Panc1 (cell line): ENCODE results near the gene API5. TPM values are rescaled to one million over a fixed set of nuclear protein-coding genes. Genes with fewer than 3 reads are reported as not detected.
"Not testable (repeated sequence)": the region's sequence is repeated elsewhere in the genome, so short reads cannot be mapped to it uniquely, and the experiment has no call there.

Experiments
- ATAC-seq: fragments of 200-7000 bp; cut with Tn5 transposase; 2 replicates; pipeline ENCODE4 v1.9.1; 2020; ENCODE audit warnings: mild to moderate bottlenecking, moderate library complexity
- BruUV-seq: library from RNA; stranded (reverse); fragments of 400-500 nt; replicated peaks from 2 replicates; lab custom pipeline; 2021; lab: Mats Ljungman, UMichigan
- CTCF ChIA-PET: fragments of 300-600 bp; sonication (Branson Sonifier 250); formaldehyde crosslinking; loops from one replicate; lab custom pipeline; 2022; ENCODE audit warnings: antibody characterized with exemption; lab: Charles Lee
- POLR2A ChIA-PET: fragments of 300-600 bp; sonication (Branson Sonifier 250); formaldehyde crosslinking; loops from one replicate; lab custom pipeline; 2022; ENCODE audit warnings: antibody characterized with exemption; lab: Charles Lee
- DNase-seq: peaks from one replicate; pipeline ENCODE4 v3.0.0-alpha.2; 2010; ENCODE audit warnings: low read depth, low spot score
- H3K27ac ChIP-seq: 2 replicates; pipeline ENCODE4 v1.5.1; 2011; ENCODE audit warnings: mild to moderate bottlenecking, low read length, inconsistent platforms
- H3K27me3 ChIP-seq: fragments of 200-500 bp; sonication (Bioruptor generic); 2 replicates; pipeline ENCODE4 v1.6.0; 2014; ENCODE audit warnings: low read length, inconsistent platforms; ENCODE audit not compliant: control insufficient read depth, insufficient read depth
- H3K36me3 ChIP-seq: fragments of 200-500 bp; sonication (Bioruptor generic); 2 replicates; pipeline ENCODE4 v1.5.1; 2014; ENCODE audit warnings: inconsistent platforms, mild to moderate bottlenecking, low read length, moderate library complexity; ENCODE audit not compliant: control insufficient read depth, insufficient read depth
- H3K4me1 ChIP-seq: 2 replicates; pipeline ENCODE4 v1.5.1; 2011; ENCODE audit warnings: inconsistent platforms, mild to moderate bottlenecking, low read length, moderate library complexity; ENCODE audit not compliant: control insufficient read depth, insufficient read depth
- H3K4me3 ChIP-seq, 2 experiments: 2 replicates each; pipeline ENCODE4 v1.5.1; 2011 to 2012; ENCODE audit warnings: low read depth in 2 of 2, low read length in 2 of 2, mild to moderate bottlenecking in 2 of 2, inconsistent platforms in 1 of 2, moderate library complexity in 1 of 2
- H3K9me3 ChIP-seq: fragments of 200-500 bp; sonication (Bioruptor generic); 2 replicates; pipeline ENCODE4 v1.5.1; 2014; ENCODE audit warnings: low read depth, mild to moderate bottlenecking, inconsistent platforms, low read length, moderate library complexity; ENCODE audit not compliant: control insufficient read depth, insufficient read depth
- CTCF ChIP-seq: fragments of 450-650 bp; IDR thresholded peaks from 2 replicates; pipeline ENCODE4 v1.5.1; 2017; ENCODE audit warnings: mild to moderate bottlenecking
- POLR2AphosphoS5 ChIP-seq: IDR thresholded peaks from 2 replicates; pipeline ENCODE4 v1.6.1; 2012; ENCODE audit warnings: mild to moderate bottlenecking, low read depth, low read length, moderate library complexity
- REST ChIP-seq, 2 experiments: IDR thresholded peaks; 2 replicates each; pipeline ENCODE4 v1.6.1; 2011 to 2012; ENCODE audit warnings: low read depth in 2 of 2, control low read depth in 1 of 2, low read length in 1 of 2, mild to moderate bottlenecking in 1 of 2, moderate library complexity in 1 of 2; ENCODE audit not compliant: insufficient read depth in 1 of 2
- SIN3A ChIP-seq: IDR thresholded peaks from 2 replicates; pipeline ENCODE4 v1.6.1; 2012; ENCODE audit warnings: low read depth, mild to moderate bottlenecking, low read length, moderate library complexity, borderline replicate concordance; ENCODE audit not compliant: insufficient read depth
- TCF7L2 ChIP-seq: IDR thresholded peaks from 2 replicates; pipeline ENCODE4 v1.6.1; 2011; ENCODE audit warnings: mild to moderate bottlenecking, low read depth, low read length, inconsistent platforms
- in situ Hi-C: cut with HindIII; loops from 2 replicates; pipeline ENCODE4 v1.10.0; 2016; ENCODE audit warnings: low sequenced_read_pairs, low pct_unique_long_range_greater_than_20kb
- intact Hi-C: fragments of 100-400 bp; cut with micrococcal nuclease; formaldehyde crosslinking; loops from one replicate; pipeline ENCODE4 v1.10.0; 2022; ENCODE audit not compliant: unreplicated experiment
- total RNA-seq: library from RNA; stranded (reverse); gene quantifications from one replicate; pipeline ENCODE4 v1.2.1, GENCODE V29; 2021; ENCODE audit not compliant: unreplicated experiment

API5 gene
- total RNA-seq, 1 experiment from 2014 or later = 102 TPM

GRCh38 chr11:43341159-43341558 lies 29.4 kb downstream of the API5 start:
- Histone ChIP-seq H3K27me3 (no peaks in the 10 kb centered on the region), H3K9me3 (no peaks in the 10 kb centered on the region), H3K4me3 (no peak overlapping the region), H3K4me1 (no peaks in the 10 kb centered on the region), H3K36me3 (peaks cover 23% of the 10 kb centered on the region), H3K27ac (no peak overlapping the region)
- POLR2A ChIA-PET = no interaction called here
- ATAC-seq (no peak), DNase-seq (no peak)
- TF ChIP-seq SIN3A (no peak), CTCF (no peak), REST (IDR thresholded peaks at IDR 0.05; ENCODE audit: insufficient read depth in 1 of 2, low read depth in 2 of 2, low read length in 1 of 2) (no peak), POLR2AphosphoS5 (no peak)
- in situ Hi-C loops = no loop called here
- no TSS peak for BruUV-seq
- intact Hi-C loops = no loop called here
- CTCF ChIA-PET = no interaction called here

GRCh38 chr11:43351426-43351825 lies 39.6 kb downstream of the API5 start:
- H3K4me1 ChIP-seq, H3K27ac ChIP-seq, ATAC-seq, DNase-seq, BruUV-seq, H3K27me3 ChIP-seq, H3K9me3 ChIP-seq, POLR2A ChIA-PET, H3K4me3 ChIP-seq, H3K36me3 ChIP-seq, intact Hi-C loops, in situ Hi-C loops, CTCF ChIA-PET: not testable (repeated sequence)

GRCh38 chr11:43354311-43354710 lies 42.5 kb downstream of the API5 start:
- in situ Hi-C loops (no loop called here), intact Hi-C loops (no loop called here)
- H3K4me1 ChIP-seq = peaks cover 7% of the 10 kb centered on the region
- no peak overlapping the region for H3K27ac ChIP-seq
- DNase-seq (no peak), ATAC-seq (no peak)
- H3K9me3 ChIP-seq = no peaks in the 10 kb centered on the region
- BruUV-seq = no TSS peak
- H3K27me3 ChIP-seq = no peaks in the 10 kb centered on the region
- no peak overlapping the region for H3K4me3 ChIP-seq
- TF ChIP-seq SIN3A (no peak), REST (IDR thresholded peaks at IDR 0.05; ENCODE audit: insufficient read depth in 1 of 2, low read depth in 2 of 2, low read length in 1 of 2) (no peak), TCF7L2 (no peak), POLR2AphosphoS5 (no peak), CTCF (no peak)
- H3K36me3 ChIP-seq = no peaks in the 10 kb centered on the region; the same call in 1 of the 2 replicates
- CTCF ChIA-PET = no interaction called here
- POLR2A ChIA-PET = no interaction called here
